Caco-2 (cell line): ENCODE results near the gene ZCCHC7. TPM values are rescaled to one million over a fixed set of nuclear protein-coding genes. Genes with fewer than 3 reads are reported as not detected.
"Not testable (repeated sequence)": the region's sequence is repeated elsewhere in the genome, so short reads cannot be mapped to it uniquely, and the experiment has no call there.

Source experiments
- BruUV-seq: library from RNA; stranded (reverse); fragments of 400-500 nt; replicated peaks from 2 replicates; lab custom pipeline; 2021; lab: Mats Ljungman, UMichigan
- CTCF ChIA-PET: fragments of 300-600 bp; sonication (Branson Sonifier 250); formaldehyde crosslinking; loops from one replicate; lab custom pipeline; 2022; ENCODE audit warnings: antibody characterized with exemption; lab: Charles Lee
- POLR2A ChIA-PET: fragments of 300-600 bp; sonication (Branson Sonifier 250); formaldehyde crosslinking; loops from one replicate; lab custom pipeline; 2022; ENCODE audit warnings: antibody characterized with exemption; lab: Charles Lee
- DNase-seq, 2 experiments: peaks; one replicate each; pipeline versions ENCODE4 v3.0.0 to v3.0.0-alpha.2; 2020 to 2022
- H3K27me3 ChIP-seq: replicated peaks from 2 replicates; pipeline ENCODE4 v1.6.0; 2011; ENCODE audit warnings: low read length; ENCODE audit not compliant: control insufficient read depth, insufficient read depth
- H3K36me3 ChIP-seq: 2 replicates; pipeline ENCODE4 v1.5.1; 2011; ENCODE audit warnings: low read length; ENCODE audit not compliant: control insufficient read depth, insufficient read depth
- H3K4me1 ChIP-seq: fragments of 250-450 bp; sonication (Bioruptor Pico); 2 replicates; pipeline ENCODE4 v1.5.1; 2020; ENCODE audit warnings: mild to moderate bottlenecking
- H3K4me3 ChIP-seq: 2 replicates; pipeline ENCODE4 v1.5.1; 2011; ENCODE audit warnings: low read depth, mild to moderate bottlenecking, control low read depth, low read length
- H3K9me3 ChIP-seq: fragments of 250-450 bp; sonication (Bioruptor Pico); 2 replicates; pipeline ENCODE4 v1.5.1; 2020; ENCODE audit warnings: mild to moderate bottlenecking, moderate library complexity
- H3K27ac Mint-ChIP-seq: one replicate; pipeline ENCODE4 v1.8.0; 2022; ENCODE audit warnings: mixed read lengths; ENCODE audit not compliant: unreplicated experiment
- H3K27me3 Mint-ChIP-seq: one replicate; pipeline ENCODE4 v1.8.0; 2022; ENCODE audit warnings: mixed read lengths; ENCODE audit not compliant: insufficient read depth, unreplicated experiment
- H3K36me3 Mint-ChIP-seq: one replicate; pipeline ENCODE4 v1.8.0; 2022; ENCODE audit warnings: mild to moderate bottlenecking, mixed read lengths; ENCODE audit not compliant: insufficient read depth, unreplicated experiment
- H3K4me1 Mint-ChIP-seq: one replicate; pipeline ENCODE4 v1.8.0; 2022; ENCODE audit warnings: low read depth, mixed read lengths; ENCODE audit not compliant: unreplicated experiment
- H3K4me3 Mint-ChIP-seq: one replicate; pipeline ENCODE4 v1.8.0; 2022; ENCODE audit warnings: mild to moderate bottlenecking, moderate library complexity, mixed read lengths; ENCODE audit not compliant: unreplicated experiment
- H3K9me3 Mint-ChIP-seq: one replicate; pipeline ENCODE4 v1.8.0; 2022; ENCODE audit warnings: mixed read lengths; ENCODE audit not compliant: unreplicated experiment
- CTCF ChIP-seq, 2 experiments: fragments of 200-600 bp in 1 of 2; IDR thresholded peaks; 1 replicate in 1 of 2; 2 replicates in 1 of 2; pipeline versions ENCODE4 v1.5.1 to v1.8.0; 2011 to 2022; ENCODE audit warnings: antibody characterized with exemption in 1 of 2, control low read depth in 1 of 2, inconsistent platforms in 1 of 2, low read depth in 1 of 2, low read length in 1 of 2, mild to moderate bottlenecking in 1 of 2, moderate library complexity in 1 of 2; ENCODE audit not compliant: insufficient read depth in 1 of 2, severe bottlenecking in 1 of 2, unreplicated experiment in 1 of 2
- intact Hi-C: fragments of 100-400 bp; cut with micrococcal nuclease; formaldehyde crosslinking; loops from one replicate; pipeline ENCODE4 v1.10.0; 2022; ENCODE audit not compliant: unreplicated experiment
- total RNA-seq: library from RNA; stranded (reverse); gene quantifications from 2 replicates; pipeline ENCODE4 v1.2.3, GENCODE V29; 2022

ZCCHC7 gene
- total RNA-seq, 1 experiment from 2014 or later = 22.0 TPM

GRCh38 chr9:37085233-37085632 lies 35.1 kb upstream of the ZCCHC7 start:
- Histone ChIP-seq H3K9me3 (no peaks in the 10 kb centered on the region), H3K4me1 (peaks cover 7% of the 10 kb centered on the region; the same call in 1 of the 2 replicates), H3K4me3 (no peak overlapping the region), H3K36me3 (no peaks in the 10 kb centered on the region; the same call in 1 of the 2 replicates), H3K27me3 (no peaks in the 10 kb centered on the region)
- H3K36me3 Mint-ChIP-seq = peaks cover 19% of the 10 kb centered on the region
- no peak overlapping the region for H3K27ac Mint-ChIP-seq
- TF ChIP-seq CTCF (IDR thresholded peaks at IDR 0.05; ENCODE audit: insufficient read depth in 1 of 2, low read depth in 1 of 2, low read length in 1 of 2, severe bottlenecking in 1 of 2, unreplicated experiment in 1 of 2) = no peak
- no peak for DNase-seq
- H3K27me3 Mint-ChIP-seq = no peaks in the 10 kb centered on the region
- H3K4me1 Mint-ChIP-seq = peaks cover 8% of the 10 kb centered on the region
- intact Hi-C loops = no loop called here
- POLR2A ChIA-PET = no interaction called here
- no peak overlapping the region for H3K4me3 Mint-ChIP-seq
- CTCF ChIA-PET = interaction anchor here (1.3 kb wide), 1 partner anchor 89 kb away, joined by 3 read pairs; no protein-coding TSS in a partner anchor
- BruUV-seq = no TSS peak
- no peaks in the 10 kb centered on the region for H3K9me3 Mint-ChIP-seq

- H3K4me3 Mint-ChIP-seq, H3K36me3 ChIP-seq, H3K27ac Mint-ChIP-seq, H3K4me1 Mint-ChIP-seq, H3K9me3 Mint-ChIP-seq, intact Hi-C loops, CTCF ChIA-PET, H3K4me1 ChIP-seq, POLR2A ChIA-PET, H3K27me3 Mint-ChIP-seq, H3K27me3 ChIP-seq, DNase-seq, BruUV-seq, H3K36me3 Mint-ChIP-seq, H3K9me3 ChIP-seq, H3K4me3 ChIP-seq: not testable (repeated sequence)
Measured at GRCh38 chr9:37092714-37093295, 27.6 kb upstream of the ZCCHC7 start.

GRCh38 chr9:37094751-37095150 lies 25.6 kb upstream of the ZCCHC7 start:
- intact Hi-C loops = no loop called here
- no peak overlapping the region for H3K4me3 ChIP-seq
- H3K9me3 ChIP-seq = no peaks in the 10 kb centered on the region
- Mint-ChIP-seq H3K36me3 (no peaks in the 10 kb centered on the region), H3K27me3 (no peaks in the 10 kb centered on the region), H3K27ac (no peak overlapping the region), H3K9me3 (no peaks in the 10 kb centered on the region), H3K4me3 (no peak overlapping the region), H3K4me1 (no peaks in the 10 kb centered on the region)
- no peaks in the 10 kb centered on the region for H3K27me3 ChIP-seq
- BruUV-seq = no TSS peak
- no peak for DNase-seq
- no peaks in the 10 kb centered on the region for H3K36me3 ChIP-seq
- CTCF ChIA-PET = no interaction called here
- POLR2A ChIA-PET = no interaction called here
- no peaks in the 10 kb centered on the region for H3K4me1 ChIP-seq
- TF ChIP-seq CTCF (IDR thresholded peaks at IDR 0.05; ENCODE audit: insufficient read depth in 1 of 2, low read depth in 1 of 2, low read length in 1 of 2, severe bottlenecking in 1 of 2, unreplicated experiment in 1 of 2) = no peak
